KMS-11 (cell line): Measurements from ENCODE around the gene ENOX1.

ENCODE experiments used
- H2AFZ ChIP-seq: fragments of 200-600 bp; sonication (generic); 2 replicates; pipeline ENCODE4 v1.6.1; 2016; ENCODE audit warnings: antibody characterized with exemption, mixed run types, low read depth
- H3K27ac ChIP-seq: fragments of 200-600 bp; sonication (generic); 2 replicates; pipeline ENCODE4 v1.6.1; 2016; ENCODE audit warnings: mild to moderate bottlenecking, mixed run types
- H3K27me3 ChIP-seq: fragments of 200-600 bp; sonication (generic); 2 replicates; pipeline ENCODE4 v1.6.1; 2017; ENCODE audit warnings: mild to moderate bottlenecking, low read depth, mixed run types, moderate library complexity; ENCODE audit not compliant: insufficient read depth
- H3K36me3 ChIP-seq: fragments of 200-600 bp; sonication (generic); 2 replicates; pipeline ENCODE4 v1.6.1; 2017; ENCODE audit warnings: mild to moderate bottlenecking, mixed run types; ENCODE audit not compliant: insufficient read depth
- H3K4me1 ChIP-seq: fragments of 200-600 bp; sonication (generic); 2 replicates; pipeline ENCODE4 v1.6.1; 2016; ENCODE audit warnings: mild to moderate bottlenecking, low read depth, mixed run types; ENCODE audit not compliant: poor library complexity, severe bottlenecking
- H3K4me2 ChIP-seq: fragments of 200-600 bp; sonication (generic); 2 replicates; pipeline ENCODE4 v1.7.0; 2016; ENCODE audit warnings: mild to moderate bottlenecking, mixed run types
- H3K4me3 ChIP-seq: fragments of 200-600 bp; sonication (generic); IDR thresholded peaks from 2 replicates; pipeline ENCODE4 v1.6.1; 2017; ENCODE audit warnings: low read depth, low read length, mixed read lengths; ENCODE audit not compliant: insufficient read depth
- H3K79me2 ChIP-seq: fragments of 200-600 bp; sonication (generic); 2 replicates; pipeline ENCODE4 v1.6.1; 2016; ENCODE audit warnings: low read depth, mixed run types; ENCODE audit not compliant: insufficient read depth
- H3K9ac ChIP-seq: fragments of 200-600 bp; sonication (generic); 2 replicates; pipeline ENCODE4 v1.6.1; 2016; ENCODE audit warnings: mild to moderate bottlenecking, mixed run types
- H4K20me1 ChIP-seq: fragments of 200-600 bp; sonication (generic); 2 replicates; pipeline ENCODE4 v1.6.1; 2016; ENCODE audit warnings: mild to moderate bottlenecking, mixed run types; ENCODE audit not compliant: insufficient read depth
- CTCF ChIP-seq: fragments of 200-600 bp; sonication (generic); conservative IDR thresholded peaks from 2 replicates; pipeline ENCODE4 v1.6.1; 2017; ENCODE audit warnings: low read depth, mild to moderate bottlenecking, antibody characterized with exemption, low read length, moderate library complexity, mixed read lengths

Gene ENOX1

DNA sequence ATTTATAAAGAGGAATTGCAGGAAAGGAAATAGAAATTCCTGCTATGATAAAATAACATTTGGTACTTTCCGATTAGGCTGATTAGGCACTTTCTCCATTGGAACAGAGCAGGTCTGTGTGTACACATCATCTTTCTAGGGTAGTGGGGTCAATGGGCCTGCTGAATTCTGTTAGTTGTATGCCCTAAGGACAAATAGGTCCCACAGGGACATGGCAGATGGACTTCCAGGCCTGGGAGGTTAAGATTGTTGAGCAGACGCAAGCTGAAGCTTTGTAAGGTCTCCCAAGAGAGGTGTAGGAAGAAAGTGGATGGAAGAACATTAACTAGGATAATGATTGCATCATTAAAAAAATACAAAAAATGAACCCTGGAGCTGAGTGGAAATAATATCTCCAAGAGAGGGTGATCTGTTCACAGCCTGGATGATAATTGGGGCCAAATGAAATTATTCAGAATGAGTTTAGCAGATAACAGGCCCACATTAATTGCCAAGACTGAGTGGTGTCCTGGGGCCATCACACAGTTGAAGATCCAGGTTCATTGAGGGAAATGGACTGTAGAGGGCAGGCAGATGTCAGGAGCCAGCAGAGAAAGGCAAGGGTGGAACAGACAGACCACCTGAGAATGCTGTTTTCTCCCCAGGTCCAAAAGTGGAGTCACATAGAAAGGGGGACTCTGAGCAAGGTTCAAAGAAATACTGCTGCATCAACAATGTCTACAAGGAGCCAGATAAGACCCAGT, 548.3 kb downstream of the ENOX1 start:
- H3K4me2 ChIP-seq: no peak overlapping the region
- H4K20me1 ChIP-seq: no peaks in the 10 kb centered on the region
- H3K9ac ChIP-seq: no peak overlapping the region
- no peaks in the 10 kb centered on the region for H3K36me3 ChIP-seq
- no peaks in the 10 kb centered on the region for H3K4me1 ChIP-seq
- no peak overlapping the region for H3K27ac ChIP-seq
- no peak for TF ChIP-seq CTCF
- no peak overlapping the region for H3K4me3 ChIP-seq
- no peaks in the 10 kb centered on the region for H3K79me2 ChIP-seq
- H2AFZ ChIP-seq: no peak overlapping the region
- no peaks in the 10 kb centered on the region for H3K27me3 ChIP-seq

DNA sequence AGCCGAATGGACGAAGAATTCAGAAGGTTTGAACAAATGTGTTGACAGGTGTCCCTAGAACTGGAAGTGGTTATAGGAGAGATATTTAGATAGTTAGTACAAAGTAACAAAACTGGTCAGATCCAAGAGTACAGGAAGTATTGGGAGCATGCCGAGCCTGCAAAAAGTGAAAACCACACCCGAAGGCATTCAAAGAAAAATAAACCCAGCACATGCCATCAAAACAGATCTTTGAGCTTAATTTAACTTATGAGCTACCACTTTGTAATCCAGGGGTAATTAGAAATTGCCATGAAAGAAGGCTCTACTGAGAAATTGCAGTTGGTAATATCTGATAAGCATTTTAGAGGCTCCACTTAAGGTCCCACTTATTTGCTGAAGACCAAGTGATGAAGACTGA, 549.2 kb downstream of the ENOX1 start:
- H3K79me2 ChIP-seq: no peaks in the 10 kb centered on the region
- TF ChIP-seq CTCF: no peak
- no peak overlapping the region for H2AFZ ChIP-seq
- no peaks in the 10 kb centered on the region for H3K36me3 ChIP-seq
- H3K4me1 ChIP-seq: no peaks in the 10 kb centered on the region
- H3K4me3 ChIP-seq: no peak overlapping the region
- no peak overlapping the region for H3K4me2 ChIP-seq
- H3K27ac ChIP-seq: no peak overlapping the region
- H4K20me1 ChIP-seq: no peaks in the 10 kb centered on the region
- no peak overlapping the region for H3K9ac ChIP-seq
- H3K27me3 ChIP-seq: no peaks in the 10 kb centered on the region

- Histone ChIP-seq H3K4me1 (no peaks in the 10 kb centered on the region), H3K27ac (no peak overlapping the region), H3K4me3 (no peak overlapping the region), H3K9ac (no peak overlapping the region), H3K36me3 (no peaks in the 10 kb centered on the region), H3K27me3 (no peaks in the 10 kb centered on the region), H2AFZ (no peak overlapping the region), H3K4me2 (no peak overlapping the region), H3K79me2 (no peaks in the 10 kb centered on the region), H4K20me1 (no peaks in the 10 kb centered on the region)
- TF ChIP-seq CTCF: no peak
Measured at GRCh38 chr13:43235028-43235427, 551.7 kb downstream of the ENOX1 start.

DNA sequence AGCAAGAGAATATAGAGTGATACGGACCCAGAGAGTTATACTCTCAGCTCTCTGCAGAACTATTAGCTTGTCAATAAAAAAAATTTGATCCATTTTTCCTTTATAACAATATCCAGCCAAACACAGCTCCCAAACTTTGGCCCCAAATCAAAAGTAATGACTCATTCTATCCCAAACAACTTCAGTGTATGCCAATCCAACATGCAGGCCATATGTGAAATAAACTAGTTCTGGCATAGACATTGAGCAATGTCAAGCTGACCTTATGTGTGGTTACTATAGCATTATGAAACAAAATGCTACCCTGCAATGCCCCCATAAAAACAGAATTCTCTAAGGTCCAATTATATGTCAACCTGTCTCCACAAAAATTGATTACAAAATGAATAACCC, 553.9 kb downstream of the ENOX1 start:
- no peak for TF ChIP-seq CTCF
- no peak overlapping the region for H3K9ac ChIP-seq
- H3K36me3 ChIP-seq: no peaks in the 10 kb centered on the region
- H2AFZ ChIP-seq: no peak overlapping the region
- H3K27ac ChIP-seq: no peak overlapping the region
- no peaks in the 10 kb centered on the region for H3K4me1 ChIP-seq
- H3K4me2 ChIP-seq: no peak overlapping the region
- H4K20me1 ChIP-seq: no peaks in the 10 kb centered on the region
- no peak overlapping the region for H3K4me3 ChIP-seq
- no peaks in the 10 kb centered on the region for H3K27me3 ChIP-seq
- H3K79me2 ChIP-seq: no peaks in the 10 kb centered on the region
